HCT116 (cell line): ENCODE data around the gene VPS41.

Source experiments
- CEBPB ChIP-seq: IDR thresholded peaks from 2 replicates; pipeline ENCODE4 v1.6.1; 2012; ENCODE audit warnings: low read depth
- CTCF ChIP-seq, 3 experiments: fragments of 200-600 bp in 1 of 3; sonication (generic) in 1 of 3; IDR thresholded peaks in 2 of 3; conservative IDR thresholded peaks in 1 of 3; 2 replicates each; pipeline ENCODE4 v1.5.1; 2012 to 2017; ENCODE audit warnings: low read depth in 2 of 3, low read length in 2 of 3, antibody characterized with exemption in 1 of 3, borderline replicate concordance in 1 of 3, control low read depth in 1 of 3, mild to moderate bottlenecking in 1 of 3, mixed read lengths in 1 of 3, mixed run types in 1 of 3, moderate library complexity in 1 of 3; ENCODE audit not compliant: insufficient read depth in 1 of 3
- EGR1 ChIP-seq: IDR thresholded peaks from 2 replicates; pipeline ENCODE4 v1.6.1; 2012; ENCODE audit warnings: low read depth
- EZH2 ChIP-seq: fragments of 200-600 bp; sonication (generic); IDR thresholded peaks from 2 replicates; pipeline ENCODE4 v1.6.1; 2017; ENCODE audit warnings: antibody characterized with exemption, mixed run types
- JUND ChIP-seq: IDR thresholded peaks from 2 replicates; pipeline ENCODE4 v1.6.1; 2012
- MAX ChIP-seq: IDR thresholded peaks from 2 replicates; pipeline ENCODE4 v1.6.1; 2012
- POLR2A ChIP-seq: IDR thresholded peaks from 2 replicates; pipeline ENCODE4 v1.7.0; 2011; ENCODE audit warnings: borderline replicate concordance; ENCODE audit not compliant: insufficient read depth, insufficient read length; ENCODE audit errors: extremely low read depth
- REST ChIP-seq: IDR thresholded peaks from 2 replicates; pipeline ENCODE4 v1.6.1; 2012; ENCODE audit warnings: low read depth
- YY1 ChIP-seq: IDR thresholded peaks from 2 replicates; pipeline ENCODE4 v1.6.1; 2011; ENCODE audit warnings: low read length, low read depth, moderate library complexity, mild to moderate bottlenecking; ENCODE audit not compliant: insufficient replicate concordance; ENCODE audit errors: extremely low read depth
- ZNF274 ChIP-seq: fragments of 200-500 bp; sonication (Bioruptor generic); IDR thresholded peaks from 2 replicates; pipeline ENCODE4 v1.6.1; 2014; ENCODE audit warnings: mild to moderate bottlenecking, low read depth, low read length, inconsistent platforms

GRCh38 chr7:38873433-38873832, 35.6 kb downstream of the VPS41 start:
- no peak for TF ChIP-seq REST
- no peak for TF ChIP-seq EGR1
- no peak for TF ChIP-seq JUND
- no peak for TF ChIP-seq POLR2A
- TF ChIP-seq CTCF (IDR thresholded peaks at IDR 0.05 in 2 of 3, conservative IDR thresholded peaks at IDR 0.05 in 1 of 3; ENCODE audit: borderline replicate concordance in 1 of 3, insufficient read depth in 1 of 3, low read depth in 2 of 3, low read length in 2 of 3), result no peak
- no peak for TF ChIP-seq ZNF274
- TF ChIP-seq CEBPB, result no peak
- TF ChIP-seq YY1, result no peak
- TF ChIP-seq MAX, result no peak
- TF ChIP-seq EZH2, result no peak
